Astrocyte of the spinal cord (primary cell): ENCODE measurements around the gene FCRLA.
A peak's percentile ranks its signal among the peaks of the same experiment; 100 is the strongest.

Experiments used
- DNase-seq: peaks from one replicate; pipeline ENCODE4 v3.0.0; 2011; ENCODE audit warnings: low read depth, low spot score
- H3K4me3 ChIP-seq: 2 replicates; pipeline ENCODE4 v1.5.1; 2011; ENCODE audit warnings: low read depth, mild to moderate bottlenecking, low read length, moderate library complexity
- in situ Hi-C: cut with HindIII; loops from 2 replicates; pipeline ENCODE4 v1.10.0; 2017; ENCODE audit warnings: low sequenced_read_pairs
- TF ChIP-seq, protein P1 (sequence below): IDR thresholded peaks from 2 replicates; pipeline ENCODE4 v1.5.1; 2012; ENCODE audit warnings: low read depth, mild to moderate bottlenecking, low read length, inconsistent platforms

Gene FCRLA

DNA sequence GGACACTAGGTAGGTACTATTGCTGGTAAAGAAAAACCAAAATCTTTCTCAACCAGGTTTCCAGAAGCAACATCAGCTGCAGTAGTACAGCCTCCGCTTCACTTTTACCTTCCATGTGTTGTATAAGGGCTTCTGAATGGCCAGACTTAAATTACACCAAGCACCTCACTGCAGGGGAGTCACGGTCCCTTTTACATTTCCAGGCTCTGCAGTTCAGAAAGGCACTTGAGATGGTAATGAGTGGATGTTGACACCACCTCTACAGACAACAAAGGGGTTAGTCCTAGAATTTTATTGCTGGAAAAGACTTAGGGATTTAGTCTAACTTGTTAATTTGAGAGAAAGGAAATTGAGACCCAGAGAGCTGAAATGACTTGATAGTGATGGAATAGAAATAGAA is 30.6 kb downstream of the FCRLA start:
- H3K4me3 ChIP-seq, result no peak overlapping the region
- no peak for DNase-seq
- TF ChIP-seq, protein P1, sequence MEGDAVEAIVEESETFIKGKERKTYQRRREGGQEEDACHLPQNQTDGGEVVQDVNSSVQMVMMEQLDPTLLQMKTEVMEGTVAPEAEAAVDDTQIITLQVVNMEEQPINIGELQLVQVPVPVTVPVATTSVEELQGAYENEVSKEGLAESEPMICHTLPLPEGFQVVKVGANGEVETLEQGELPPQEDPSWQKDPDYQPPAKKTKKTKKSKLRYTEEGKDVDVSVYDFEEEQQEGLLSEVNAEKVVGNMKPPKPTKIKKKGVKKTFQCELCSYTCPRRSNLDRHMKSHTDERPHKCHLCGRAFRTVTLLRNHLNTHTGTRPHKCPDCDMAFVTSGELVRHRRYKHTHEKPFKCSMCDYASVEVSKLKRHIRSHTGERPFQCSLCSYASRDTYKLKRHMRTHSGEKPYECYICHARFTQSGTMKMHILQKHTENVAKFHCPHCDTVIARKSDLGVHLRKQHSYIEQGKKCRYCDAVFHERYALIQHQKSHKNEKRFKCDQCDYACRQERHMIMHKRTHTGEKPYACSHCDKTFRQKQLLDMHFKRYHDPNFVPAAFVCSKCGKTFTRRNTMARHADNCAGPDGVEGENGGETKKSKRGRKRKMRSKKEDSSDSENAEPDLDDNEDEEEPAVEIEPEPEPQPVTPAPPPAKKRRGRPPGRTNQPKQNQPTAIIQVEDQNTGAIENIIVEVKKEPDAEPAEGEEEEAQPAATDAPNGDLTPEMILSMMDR, result no peak
- in situ Hi-C loops, result loop anchor here (25.0 kb wide), 1 partner anchor 100 kb away; the partner anchor contains the start of gene FCGR3B

DNA sequence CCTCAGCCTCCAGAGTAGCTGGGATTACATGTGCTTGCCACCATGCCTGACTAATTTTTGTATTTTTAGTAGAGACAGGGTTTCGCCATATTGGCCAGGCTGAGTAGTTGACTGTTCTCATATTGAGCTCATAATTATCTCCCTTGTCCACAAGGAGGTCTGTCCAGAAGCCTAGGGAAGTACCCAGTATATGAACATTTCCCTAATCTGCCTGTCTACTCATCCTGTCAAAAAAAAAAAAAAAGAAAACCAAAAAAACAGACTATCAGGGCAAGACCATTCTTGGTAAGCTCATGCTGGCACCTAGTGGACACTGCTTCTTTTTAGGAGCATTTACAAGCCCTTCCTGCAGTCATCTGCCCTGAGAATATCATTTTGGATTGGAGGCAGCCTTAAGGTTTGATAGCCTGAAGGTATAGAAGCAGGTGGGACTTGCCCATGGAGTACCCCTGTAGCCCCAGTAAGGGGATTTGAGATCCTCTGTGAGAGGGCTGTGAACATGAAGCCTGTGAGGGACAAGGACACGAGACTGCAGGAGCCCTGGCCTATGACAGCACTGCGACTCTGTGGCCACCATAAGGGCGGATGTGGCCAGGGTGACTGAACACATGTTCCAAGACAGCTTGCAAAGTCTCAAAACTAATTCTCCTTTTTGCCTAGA is 31.7 kb downstream of the FCRLA start:
- peak; percentile 68 for DNase-seq
- H3K4me3 ChIP-seq, result no peak overlapping the region
- in situ Hi-C loops, result loop anchor here (25.0 kb wide), 1 partner anchor 101 kb away; the partner anchor contains the start of gene FCGR3B
- TF ChIP-seq, protein P1, result peak; percentile 58

DNA sequence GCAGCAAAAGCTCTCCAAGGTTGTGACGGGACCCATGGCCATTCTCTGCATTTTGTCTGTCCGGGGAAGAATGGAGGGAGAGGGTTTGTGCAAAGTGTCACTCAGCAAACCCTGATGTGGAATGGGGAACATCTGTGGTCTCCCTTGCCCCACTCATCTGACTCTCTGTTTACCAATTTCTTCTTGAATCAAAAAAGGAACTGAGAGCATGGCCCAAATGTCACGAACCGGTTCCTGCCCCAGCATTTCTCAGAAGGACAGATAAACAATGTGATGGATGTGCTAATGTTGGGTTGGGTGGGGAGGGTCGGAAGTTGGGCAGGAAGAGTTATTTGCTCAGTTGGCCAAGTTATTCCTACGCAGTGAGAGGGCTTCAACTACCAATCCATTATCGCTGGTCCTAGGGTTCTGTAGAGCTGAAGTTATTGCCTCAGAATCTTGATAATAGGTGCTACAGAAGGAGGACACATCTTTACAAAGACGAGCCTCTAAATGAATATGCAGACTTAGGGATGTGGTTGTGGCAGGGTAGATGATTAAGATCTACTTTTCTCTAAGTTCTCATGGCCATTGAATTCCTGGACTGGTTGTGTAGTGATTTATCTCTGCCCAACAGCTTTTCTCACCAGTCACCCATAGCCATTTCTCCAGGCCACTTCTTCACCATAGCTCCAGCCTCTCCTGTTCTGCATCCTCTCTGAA is 33.0 kb downstream of the FCRLA start:
- in situ Hi-C loops, result loop anchor here (25.0 kb wide), 1 partner anchor 103 kb away; the partner anchor contains the start of gene FCGR3B
- H3K4me3 ChIP-seq, result no peak overlapping the region

DNA sequence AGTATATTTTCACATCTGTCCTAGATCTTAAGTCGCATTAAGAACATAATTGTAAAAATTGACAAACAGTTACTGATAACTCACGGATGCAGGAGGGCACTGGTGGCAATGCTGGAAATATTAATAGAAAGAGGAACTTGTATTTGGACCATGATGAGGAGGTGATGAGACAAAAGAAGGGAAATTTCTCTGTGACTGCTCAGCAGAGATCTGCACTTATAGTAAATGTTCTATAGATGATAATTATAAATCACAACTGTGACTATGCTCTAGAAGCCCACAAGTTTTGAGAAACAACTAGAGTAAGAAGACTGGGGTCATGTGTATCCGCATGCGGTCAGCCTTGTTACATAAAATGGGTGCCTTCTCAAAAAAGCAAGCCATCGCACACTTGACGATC is 33.9 kb downstream of the FCRLA start:
- H3K4me3 ChIP-seq, result no peak overlapping the region
- TF ChIP-seq, protein P1, result no peak
- no peak for DNase-seq
- in situ Hi-C loops, result loop anchor here (25.0 kb wide), 1 partner anchor 104 kb away; the partner anchor contains the start of gene FCGR3B

More for the DNA sequence above, 33.0 kb downstream of the FCRLA start:
- DNase-seq, result no peak
- TF ChIP-seq, protein P1, result no peak

DNA sequence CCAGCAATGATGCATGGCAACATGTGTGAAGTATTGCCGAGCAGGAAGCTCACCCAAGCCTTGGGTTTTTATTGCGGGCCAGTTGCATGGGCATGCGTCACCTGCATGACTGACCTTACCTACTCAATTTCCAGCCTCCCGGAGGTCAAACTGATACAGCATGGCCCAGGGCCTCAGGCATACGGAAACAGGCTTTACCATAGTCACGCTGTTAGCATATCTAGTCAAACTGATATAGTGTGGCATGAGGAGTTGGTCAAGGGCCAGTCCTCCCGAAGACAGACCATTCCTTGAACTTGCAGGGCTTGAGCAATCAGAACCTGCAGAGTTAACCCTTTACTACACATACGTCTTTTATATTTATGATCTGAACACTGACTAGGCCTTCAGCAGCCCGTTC is 36.2 kb downstream of the FCRLA start:
- no peak for DNase-seq
- no peak overlapping the region for H3K4me3 ChIP-seq
- in situ Hi-C loops, result loop anchor here (25.0 kb wide), 1 partner anchor 106 kb away; the partner anchor contains the start of gene FCGR3B
- TF ChIP-seq, protein P1, result no peak

DNA sequence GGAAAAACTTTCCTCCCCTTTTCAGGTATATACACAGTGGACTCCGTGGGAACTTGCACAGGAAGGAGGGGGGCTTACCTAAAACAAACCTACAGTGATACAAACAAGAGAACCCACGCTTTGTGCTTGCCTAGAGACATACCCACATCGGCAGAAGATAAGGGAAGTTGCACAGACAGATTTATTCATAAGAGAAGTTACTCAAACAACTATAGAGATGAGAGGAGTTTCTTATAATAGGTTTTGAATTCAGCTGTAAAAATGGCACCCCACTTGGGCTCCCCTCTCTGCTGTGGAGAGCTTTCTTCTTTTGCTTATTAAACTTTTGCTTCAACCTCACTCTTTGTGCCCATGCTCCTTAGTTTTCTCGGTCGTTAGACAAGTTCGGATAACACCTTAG is 40.8 kb downstream of the FCRLA start:
- no peak overlapping the region for H3K4me3 ChIP-seq
- DNase-seq, result no peak
- TF ChIP-seq, protein P1, result no peak
- in situ Hi-C loops, result loop anchor here (25.0 kb wide), 1 partner anchor 110 kb away; the partner anchor contains the start of gene FCGR3B
